Right renal pelvis (tissue), 4 donors: ENCODE results near the gene INHBC. TPM values are rescaled to one million over a fixed set of nuclear protein-coding genes. Genes with fewer than 3 reads are reported as not detected.
"Not testable (repeated sequence)": the region's sequence is repeated elsewhere in the genome, so short reads cannot be mapped to it uniquely, and the experiment has no call there.

ENCODE experiments used
- DNase-seq, 4 donors: peaks; one replicate each; pipeline ENCODE4 v3.0.0-alpha.2; 2013; ENCODE audit warnings: low read depth in 4 of 4, low spot score in 3 of 4, missing footprints in 1 of 4
- polyA plus RNA-seq, 4 donors: library from polyadenylated mRNA; unstranded; fragments of 120-200 nt; gene quantifications; one replicate each; pipeline ENCODE4 v1.2.1, GENCODE V29; 2013; ENCODE audit not compliant: insufficient read length in 4 of 4

Gene INHBC
- polyA plus RNA-seq, 4 donors, result 0.15 to 0.30 (median 0.26) TPM

DNA sequence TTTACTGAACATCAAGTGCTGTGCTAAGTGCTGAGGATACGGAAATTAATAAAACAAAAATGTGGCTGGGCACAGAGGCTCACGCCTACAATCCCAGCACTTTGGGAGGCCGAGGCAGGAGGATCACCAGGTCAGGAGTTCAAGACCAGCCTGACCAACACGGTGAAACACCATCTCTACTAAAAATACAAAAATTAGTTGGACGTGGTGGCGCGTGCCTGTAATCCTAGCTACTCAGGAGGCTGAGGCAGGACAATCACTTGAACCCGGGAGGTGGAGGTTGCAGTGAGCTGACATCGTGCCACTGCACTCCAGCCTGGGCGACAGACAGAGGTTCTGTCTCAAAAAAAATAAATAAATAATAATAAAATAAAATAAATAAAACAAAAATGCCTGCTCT lies 7.6 kb upstream of the INHBC start:
- not testable (repeated sequence) for DNase-seq

DNA sequence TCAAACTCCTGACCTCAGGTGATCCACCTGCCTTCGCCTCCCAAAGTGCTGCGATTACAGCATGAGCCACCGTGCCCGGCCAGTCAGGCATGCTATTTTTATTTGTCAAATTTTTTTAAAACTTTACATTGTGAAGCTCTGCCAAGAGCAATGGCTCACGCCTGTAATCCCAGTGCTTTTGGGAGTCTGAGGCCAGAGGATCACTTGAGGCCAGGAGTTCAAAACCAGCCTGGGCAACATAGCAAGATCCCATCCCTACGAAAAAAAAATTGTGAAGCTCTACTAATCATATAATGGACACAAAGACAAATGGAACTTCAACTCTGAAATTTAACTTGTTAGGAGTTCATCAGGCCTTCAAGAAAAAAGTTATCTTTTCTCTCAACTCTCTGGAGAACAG lies 5.6 kb upstream of the INHBC start:
- no peak for DNase-seq

DNA sequence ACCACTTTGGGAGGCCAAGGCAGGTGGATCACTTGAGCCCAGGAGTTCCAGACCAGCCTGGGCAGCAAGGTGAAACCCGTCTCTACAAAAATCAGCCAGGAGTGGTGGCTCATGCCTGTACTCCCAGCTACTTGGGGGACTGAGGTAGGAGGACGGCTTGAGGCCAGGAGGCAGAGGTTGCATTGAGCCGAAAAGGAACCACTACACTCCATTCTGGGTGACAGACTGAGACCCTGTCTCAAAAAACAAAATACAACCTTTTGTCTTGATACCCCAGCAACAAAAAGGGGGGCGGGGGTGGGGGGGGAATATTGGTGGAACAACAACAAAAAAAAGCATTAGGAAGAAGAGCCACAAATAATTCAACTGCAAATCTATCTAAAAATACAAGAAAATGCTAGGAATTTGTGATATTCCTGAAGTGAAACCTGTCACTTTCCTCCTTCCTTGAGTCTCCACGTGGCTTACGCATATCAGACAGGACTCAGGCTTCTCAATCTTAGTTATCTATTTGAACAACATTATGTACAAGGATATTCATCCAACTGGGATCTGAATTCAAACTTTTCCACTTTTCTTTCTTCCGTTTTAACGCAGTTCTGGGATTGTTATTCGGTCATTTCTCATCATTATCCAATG lies 5.0 kb upstream of the INHBC start:
- no peak for DNase-seq

DNA sequence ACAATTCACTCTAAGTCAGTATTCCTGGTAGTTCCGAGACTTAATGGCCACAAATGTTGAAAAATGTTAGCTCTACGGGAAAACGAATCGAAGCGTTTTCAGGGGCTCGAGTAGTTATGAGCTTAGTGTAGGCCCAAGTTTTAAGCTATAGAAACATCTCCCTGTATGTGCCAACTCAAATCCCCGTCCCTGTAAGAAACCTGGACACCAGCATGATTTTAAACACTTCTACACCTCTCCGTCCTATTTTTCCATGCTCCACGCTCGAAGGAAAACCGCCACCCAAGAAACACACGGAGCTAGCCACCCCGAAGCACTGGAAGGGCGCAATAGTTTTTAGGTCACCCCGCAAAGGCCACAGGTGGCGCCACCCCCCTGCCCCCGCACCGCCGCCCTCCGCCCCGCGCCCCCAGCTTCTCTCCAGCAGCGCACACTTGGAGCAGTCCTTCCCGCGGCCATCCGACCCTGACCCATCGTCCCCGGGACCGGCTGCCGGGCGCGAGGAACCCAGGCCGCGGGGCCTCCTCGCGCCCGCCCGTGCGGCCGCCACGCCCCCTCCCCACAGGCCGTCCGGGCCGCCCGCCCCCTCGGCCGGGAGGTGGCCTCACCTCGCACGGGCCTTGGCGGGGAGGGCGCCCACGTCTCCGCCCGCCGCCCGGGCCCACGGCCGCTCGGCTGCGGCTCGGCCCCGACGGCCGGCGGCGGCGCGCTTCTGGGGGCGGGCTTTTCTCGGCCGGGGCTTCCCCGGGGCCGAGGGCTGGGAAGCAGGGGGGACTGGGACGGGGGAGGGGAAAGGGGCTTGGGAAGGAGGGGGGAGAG lies 4.3 kb upstream of the INHBC start:
- no peak for DNase-seq

DNA sequence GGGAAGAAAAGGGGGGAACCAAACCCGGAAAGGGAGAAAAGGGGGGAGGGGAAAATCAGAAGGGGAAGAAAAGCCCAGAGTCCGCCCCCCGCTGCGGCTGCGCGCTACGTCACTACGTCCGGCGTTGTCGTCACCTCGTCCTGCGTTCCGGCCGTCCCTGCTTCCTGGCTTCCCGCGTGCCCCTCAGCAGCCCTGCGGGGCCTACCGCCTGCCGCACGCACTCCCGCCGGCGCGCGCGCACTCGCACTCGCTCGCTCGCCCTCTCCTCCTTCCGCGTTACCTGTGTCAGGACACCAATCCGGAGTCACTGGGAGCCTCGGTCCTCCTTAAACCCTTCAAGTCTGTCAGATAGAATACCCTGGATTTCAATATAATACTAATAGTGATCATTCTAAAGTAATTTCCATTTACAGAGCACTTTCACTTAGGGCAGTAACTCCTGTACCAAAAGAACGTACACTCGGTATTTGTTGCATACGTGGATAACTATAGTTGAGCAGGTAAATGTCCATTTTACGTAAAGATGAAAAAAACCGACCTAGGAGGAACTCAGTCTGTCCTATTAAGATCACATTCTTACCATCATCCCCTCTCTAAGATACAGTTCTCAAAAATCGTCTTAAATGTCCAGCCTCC lies 3.5 kb upstream of the INHBC start, which contains the start of gene R3HDM2:
Gene R3HDM2, minus strand, starts transcription at position 113 of the 636 bp plus-strand sequence. CDS start 120,615 bp downstream, outside the sequence.
- DNase-seq, result peak; percentile 85 to 89 (median 88)

DNA sequence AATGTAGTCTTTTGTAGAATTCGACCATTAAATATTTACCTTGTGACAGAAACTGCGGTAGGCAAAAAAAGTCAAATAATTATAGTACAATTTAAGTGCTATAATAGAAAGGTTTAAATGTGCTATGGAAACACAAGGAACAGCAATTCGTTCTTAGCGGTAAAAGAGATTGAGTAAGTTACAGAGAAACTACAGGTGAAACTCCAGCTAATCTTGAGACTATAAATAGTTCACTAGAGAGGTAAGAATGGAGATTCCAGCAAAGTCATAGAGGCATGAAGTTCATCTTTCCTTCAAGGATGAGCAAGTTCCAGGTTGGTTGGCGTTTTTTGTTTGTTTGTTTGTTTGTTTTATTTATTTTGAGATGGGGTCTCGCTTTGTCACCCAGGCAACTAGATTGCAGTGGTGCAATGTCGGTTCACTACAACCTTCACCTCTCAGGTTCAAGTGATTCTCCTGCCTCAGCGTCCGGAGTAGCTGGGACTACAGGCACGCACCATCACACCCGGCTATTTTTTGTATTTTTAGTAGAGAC lies 2.9 kb upstream of the INHBC start:
- DNase-seq, result no peak

DNA sequence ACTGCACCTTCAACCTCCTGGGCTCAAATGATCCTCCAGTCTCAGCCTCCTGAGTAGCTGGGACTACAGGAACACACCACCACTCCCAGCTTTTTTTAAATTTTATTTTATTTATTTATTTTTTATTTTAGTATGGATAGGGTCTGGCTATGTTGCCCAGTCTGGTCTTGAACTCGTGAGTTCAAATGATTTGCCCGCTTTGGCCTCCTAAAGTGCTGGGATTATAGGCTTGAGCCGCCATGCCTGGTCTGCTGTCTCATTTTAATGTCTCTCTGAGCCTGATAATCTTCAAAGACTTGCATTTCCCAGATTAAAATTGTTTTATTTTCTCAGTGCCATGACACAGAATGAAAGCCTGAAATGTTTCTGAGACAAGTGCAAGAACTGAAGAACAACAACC lies 1.2 kb upstream of the INHBC start:
- DNase-seq, result no peak

DNA sequence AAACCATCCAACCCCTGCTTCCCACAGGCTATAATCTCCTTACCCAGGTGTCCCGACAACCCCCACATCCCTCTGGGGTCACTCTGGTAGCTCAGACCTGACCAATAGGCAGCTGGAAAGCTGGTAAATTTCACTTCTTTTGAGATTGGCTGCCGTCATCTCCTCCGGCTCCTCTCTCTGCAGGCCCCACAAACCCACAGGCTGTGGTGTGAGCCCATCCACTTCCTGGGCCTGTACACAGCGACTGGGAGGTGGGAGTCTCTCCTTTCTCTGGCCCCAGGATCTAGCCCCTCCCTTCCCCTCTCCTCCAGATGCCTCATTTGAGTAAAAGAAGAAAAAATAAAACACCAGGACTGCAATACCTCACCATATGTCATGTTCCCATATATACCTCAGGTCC lies 709 bp downstream of the INHBC start:
- DNase-seq, result no peak

DNA sequence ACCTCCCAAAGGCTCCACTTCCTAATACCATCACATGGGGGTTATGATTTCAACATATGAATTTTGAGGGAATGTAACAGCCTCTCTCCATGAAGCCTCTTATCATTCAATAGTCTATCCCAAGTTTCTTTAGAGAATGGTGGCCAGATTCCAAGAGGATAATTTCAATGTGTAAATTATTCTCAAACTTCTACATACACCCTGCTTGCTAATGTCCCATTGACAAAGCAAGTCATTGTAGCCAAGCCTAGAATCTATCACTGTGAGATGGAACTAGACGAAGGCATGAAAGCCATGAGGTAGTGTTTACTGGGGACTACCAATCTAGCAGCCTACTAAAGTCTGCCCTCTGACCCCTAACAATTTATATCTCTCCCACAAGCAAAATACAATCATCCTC lies 3.8 kb downstream of the INHBC start:
- DNase-seq, result no peak

DNA sequence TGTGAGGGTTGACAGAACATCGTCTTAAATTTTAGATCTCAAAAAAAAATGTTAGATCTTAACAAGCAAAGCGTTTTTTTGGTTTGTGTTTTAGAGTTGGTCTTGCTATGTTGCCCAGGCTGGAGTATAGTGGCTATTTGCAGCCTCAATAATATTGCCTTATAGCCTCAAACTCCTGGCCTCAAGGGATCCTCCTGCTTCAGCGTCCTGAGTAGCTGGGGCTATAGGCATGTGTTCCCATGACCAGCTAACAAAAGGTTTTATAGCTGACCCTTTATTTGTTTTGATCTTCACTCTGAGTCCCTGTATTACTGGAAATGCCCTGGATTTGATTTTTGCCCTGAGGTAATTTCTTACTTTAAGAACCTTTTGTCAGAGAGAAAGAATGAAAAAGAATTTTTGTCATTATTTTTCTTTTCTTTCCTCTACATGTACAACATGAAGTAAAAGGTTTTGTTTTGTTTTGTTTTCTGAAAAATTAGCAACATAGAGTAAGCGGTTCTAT lies 5.2 kb downstream of the INHBC start:
- no peak for DNase-seq

DNA sequence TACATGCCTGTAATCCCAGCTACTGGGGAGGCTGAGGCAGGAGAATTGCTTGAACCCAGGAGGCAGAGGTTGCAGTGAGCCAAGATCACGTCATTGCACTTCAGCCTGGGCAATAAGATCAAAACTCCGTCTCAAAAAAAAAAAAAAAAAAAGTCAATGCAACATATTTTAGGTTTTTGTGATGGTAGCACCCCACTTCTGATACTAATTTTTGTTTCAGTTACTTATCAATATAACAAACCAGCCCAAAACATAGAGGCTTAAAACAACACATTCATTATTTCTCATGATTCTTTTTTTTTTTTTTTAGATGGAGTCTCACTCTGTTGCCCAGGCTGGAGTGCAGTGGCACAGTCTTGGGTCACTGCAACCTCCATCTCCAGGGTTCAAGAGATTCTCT lies 6.8 kb downstream of the INHBC start:
- DNase-seq, result not testable (repeated sequence)

DNA sequence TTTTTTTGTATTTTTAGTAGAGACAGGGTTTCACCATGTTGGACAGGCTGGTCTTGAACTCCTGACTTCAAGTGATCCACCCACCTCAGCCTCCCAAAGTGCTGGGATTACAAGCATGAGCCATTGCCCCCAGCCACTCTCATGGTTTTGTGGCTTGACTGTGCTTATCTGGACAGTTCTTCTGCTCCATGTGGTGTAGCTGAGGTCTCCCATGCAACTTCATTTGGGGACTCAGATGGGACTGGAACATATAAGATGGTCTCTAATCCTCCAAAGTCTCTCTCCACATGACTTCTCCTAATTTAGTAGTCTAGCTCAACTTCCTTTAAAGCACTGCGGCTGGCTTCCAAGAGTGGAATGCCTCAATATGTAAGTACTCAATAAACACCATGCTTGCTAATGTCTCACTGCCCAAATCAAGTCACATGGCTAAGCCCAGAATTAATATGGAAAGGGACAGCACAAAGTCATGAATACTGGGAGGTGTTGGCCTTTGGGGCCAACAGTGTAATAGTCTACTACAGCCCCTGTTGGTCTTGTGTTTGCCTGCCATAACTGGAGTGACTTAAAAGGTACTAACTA lies 7.4 kb downstream of the INHBC start:
- no peak for DNase-seq

DNA sequence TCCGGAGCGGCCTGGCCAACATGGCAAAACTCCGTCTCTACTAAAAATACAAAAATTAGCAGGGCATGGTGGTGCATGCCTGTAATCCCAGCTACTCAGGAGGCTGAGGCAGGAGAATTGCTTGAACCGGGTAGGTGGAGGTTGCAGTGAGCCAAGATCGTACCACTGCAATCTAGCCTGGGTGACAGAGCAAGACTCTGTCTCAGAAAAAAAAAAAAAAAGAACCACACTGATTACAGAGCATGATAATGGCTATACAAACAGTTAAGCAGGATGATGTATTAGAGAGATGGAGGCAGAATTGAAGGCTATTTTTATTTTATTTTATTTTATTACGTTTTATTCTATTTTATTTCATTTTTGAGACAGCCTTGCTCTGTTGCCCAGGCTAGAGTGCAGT lies 9.8 kb downstream of the INHBC start:
- DNase-seq, result not testable (repeated sequence)

DNA sequence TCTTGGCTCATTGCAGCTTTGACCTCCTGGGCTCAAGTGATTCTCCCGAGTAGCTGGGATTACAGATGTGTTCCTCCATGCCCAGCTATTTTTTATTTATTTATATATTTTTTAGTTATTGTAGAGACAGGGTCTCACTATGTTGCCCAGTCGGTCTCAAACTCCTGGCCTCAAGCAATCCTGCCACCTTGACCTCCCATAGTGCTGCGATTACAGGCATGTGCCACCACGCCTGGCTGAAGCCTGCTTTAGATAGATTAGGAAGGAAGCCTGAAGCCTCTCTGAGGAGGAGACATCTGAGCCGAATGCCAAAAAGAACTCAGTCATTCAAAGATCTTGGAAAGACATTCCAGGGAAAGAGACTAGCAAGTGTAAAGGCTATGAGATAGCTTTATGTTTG lies 10.2 kb downstream of the INHBC start:
- DNase-seq, result no peak

DNA sequence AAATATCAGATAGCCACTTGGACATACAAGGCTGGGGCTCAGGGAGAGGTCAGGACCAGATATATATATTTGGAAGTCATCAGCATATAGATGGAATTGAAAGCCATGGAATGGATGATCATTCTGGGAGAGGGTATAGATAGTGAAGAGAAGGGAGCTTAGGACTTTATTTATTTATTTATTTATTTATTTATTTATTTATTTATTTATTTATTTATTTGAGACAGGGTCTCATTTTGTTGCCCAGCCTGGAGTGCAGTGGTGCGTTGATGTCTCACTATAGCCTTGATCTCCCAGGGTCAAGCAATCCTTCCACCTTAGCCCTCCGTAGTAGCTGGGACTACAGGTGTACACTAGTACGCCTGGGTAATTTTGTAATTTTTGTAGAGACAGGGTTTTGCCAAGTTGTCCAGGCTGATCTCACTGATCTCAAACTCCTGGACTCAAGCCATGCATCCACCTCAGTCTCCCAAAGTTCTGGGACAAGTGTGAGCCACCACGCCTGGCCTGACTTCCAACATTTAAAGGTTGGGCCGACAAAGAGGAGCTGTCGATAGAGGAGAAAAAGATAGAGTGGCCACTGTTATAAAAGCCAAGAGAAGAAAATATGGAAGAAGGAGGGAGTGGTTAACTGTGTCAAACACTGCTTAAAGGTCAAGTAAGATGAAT lies 11.8 kb downstream of the INHBC start:
- no peak for DNase-seq

DNA sequence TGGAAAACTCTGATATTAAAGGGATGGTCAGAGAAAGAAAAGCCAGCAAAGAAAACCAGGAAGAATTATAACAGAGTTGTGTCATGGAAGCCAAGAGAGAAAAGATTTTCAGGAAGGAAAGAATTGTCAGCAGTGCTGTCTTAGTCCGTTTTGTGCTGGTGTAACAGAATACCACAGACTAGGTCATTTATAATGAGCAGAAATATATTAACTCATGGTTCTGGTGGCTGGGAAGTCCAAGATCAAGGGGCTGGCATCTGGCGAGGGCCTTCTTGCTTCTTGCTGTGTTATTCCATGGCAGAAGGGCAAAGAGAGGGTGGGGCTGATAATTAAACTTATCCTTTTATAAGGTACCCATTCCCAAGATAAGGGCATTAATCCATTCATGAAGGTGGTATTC lies 14.1 kb downstream of the INHBC start:
- no peak for DNase-seq

DNA sequence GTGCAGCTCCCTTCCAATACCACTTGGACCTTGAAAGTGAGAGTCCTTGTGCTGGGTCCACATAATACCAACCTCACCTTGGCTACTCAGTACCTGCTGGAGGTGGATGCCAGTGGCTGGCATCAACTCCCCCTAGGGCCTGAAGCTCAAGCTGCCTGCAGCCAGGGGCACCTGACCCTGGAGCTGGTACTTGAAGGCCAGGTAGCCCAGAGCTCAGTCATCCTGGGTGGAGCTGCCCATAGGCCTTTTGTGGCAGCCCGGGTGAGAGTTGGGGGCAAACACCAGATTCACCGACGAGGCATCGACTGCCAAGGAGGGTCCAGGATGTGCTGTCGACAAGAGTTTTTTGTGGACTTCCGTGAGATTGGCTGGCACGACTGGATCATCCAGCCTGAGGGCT lies 14.8 kb downstream of the INHBC start:
- no peak for DNase-seq

DNA sequence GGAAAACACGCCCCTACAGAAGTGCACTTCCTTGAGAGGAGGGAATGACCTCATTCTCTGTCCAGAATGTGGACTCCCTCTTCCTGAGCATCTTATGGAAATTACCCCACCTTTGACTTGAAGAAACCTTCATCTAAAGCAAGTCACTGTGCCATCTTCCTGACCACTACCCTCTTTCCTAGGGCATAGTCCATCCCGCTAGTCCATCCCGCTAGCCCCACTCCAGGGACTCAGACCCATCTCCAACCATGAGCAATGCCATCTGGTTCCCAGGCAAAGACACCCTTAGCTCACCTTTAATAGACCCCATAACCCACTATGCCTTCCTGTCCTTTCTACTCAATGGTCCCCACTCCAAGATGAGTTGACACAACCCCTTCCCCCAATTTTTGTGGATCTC lies 15.5 kb downstream of the INHBC start:
- no peak for DNase-seq

DNA sequence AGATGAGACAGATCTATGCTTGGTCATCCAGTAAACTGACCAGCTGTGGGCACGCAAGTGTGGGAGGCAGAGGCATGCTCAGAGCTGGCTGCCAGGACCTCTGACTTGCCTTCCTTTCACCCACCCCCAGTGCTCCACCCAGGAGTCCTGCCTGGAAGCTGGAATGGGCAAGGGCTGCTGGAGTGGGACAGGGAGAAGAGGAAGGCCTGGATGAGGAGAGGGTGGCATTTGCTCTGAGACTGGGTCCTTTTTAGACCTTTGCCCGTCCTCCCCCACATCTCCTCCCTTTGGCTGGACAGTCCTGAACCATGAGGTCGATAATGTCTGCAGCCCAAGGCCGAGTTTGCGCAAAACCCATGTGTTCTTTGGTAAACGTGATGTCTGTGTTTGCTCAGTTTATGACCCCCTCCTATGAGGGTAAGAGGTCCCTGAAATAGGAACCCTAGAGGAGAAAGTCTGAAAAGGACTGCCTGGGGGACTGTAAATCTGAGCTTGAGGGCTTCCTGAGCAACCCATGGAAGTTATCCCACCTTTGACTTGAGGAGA lies 16.7 kb downstream of the INHBC start:
- no peak for DNase-seq
